Measurements from ENCODE around the gene PDS5A. TPM values are rescaled to one million over a fixed set of nuclear protein-coding genes. Genes with fewer than 3 reads are reported as not detected.

Gene PDS5A
- total RNA-seq, 1 experiment from 2014 or later = 86.4 TPM

DNA sequence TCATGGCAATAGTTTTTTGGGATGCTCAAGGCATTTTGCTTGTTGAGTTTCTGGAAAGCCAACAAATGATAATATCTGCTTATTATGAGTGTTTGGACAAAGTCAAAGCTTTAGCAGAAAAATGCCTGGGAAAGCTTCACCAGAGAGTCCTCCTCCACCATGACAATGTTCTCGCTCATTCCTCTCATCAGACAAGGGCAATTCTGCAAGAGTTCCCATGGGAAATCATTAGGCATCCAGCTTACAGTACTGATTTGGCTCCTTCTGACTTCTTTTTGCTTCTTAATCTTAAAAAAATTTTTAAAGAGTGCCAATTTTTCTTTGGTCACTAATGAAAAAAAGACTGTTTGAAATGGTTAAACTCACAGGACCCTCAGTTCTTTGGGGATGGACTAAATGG lies 143.4 kb downstream of the PDS5A start:
- H3K79me2 ChIP-seq (ENCODE audit: low read depth) = no peaks in the 10 kb centered on the region
- TF ChIP-seq, protein P1, sequence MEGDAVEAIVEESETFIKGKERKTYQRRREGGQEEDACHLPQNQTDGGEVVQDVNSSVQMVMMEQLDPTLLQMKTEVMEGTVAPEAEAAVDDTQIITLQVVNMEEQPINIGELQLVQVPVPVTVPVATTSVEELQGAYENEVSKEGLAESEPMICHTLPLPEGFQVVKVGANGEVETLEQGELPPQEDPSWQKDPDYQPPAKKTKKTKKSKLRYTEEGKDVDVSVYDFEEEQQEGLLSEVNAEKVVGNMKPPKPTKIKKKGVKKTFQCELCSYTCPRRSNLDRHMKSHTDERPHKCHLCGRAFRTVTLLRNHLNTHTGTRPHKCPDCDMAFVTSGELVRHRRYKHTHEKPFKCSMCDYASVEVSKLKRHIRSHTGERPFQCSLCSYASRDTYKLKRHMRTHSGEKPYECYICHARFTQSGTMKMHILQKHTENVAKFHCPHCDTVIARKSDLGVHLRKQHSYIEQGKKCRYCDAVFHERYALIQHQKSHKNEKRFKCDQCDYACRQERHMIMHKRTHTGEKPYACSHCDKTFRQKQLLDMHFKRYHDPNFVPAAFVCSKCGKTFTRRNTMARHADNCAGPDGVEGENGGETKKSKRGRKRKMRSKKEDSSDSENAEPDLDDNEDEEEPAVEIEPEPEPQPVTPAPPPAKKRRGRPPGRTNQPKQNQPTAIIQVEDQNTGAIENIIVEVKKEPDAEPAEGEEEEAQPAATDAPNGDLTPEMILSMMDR (conservative IDR thresholded peaks at IDR 0.05) = no peak
- TF ChIP-seq EZH2 (IDR thresholded peaks at IDR 0.05; ENCODE audit: low read depth) = no peak
- H3F3A ChIP-seq (ENCODE audit: insufficient read depth, low read depth) = no peaks in the 10 kb centered on the region
- no peaks in the 10 kb centered on the region for H3K9me3 ChIP-seq (ENCODE audit: insufficient read depth, low read depth)
- H3K4me1 ChIP-seq (replicated peaks; ENCODE audit: insufficient read depth) = no peaks in the 10 kb centered on the region
- no peak overlapping the region for H3K4me3 ChIP-seq
- H3K4me2 ChIP-seq = no peak overlapping the region
- no peaks in the 10 kb centered on the region for H3K36me3 ChIP-seq (ENCODE audit: low read depth)
- H3K27me3 ChIP-seq (ENCODE audit: insufficient read depth, low read depth) = no peaks in the 10 kb centered on the region
- intact Hi-C loops (cut with micrococcal nuclease; ENCODE audit: unreplicated experiment) = no loop called here
- BruUV-seq (replicated peaks) = no TSS peak
- CTCF ChIA-PET = interaction anchor here (0.6 kb wide), 1 partner anchor 64 kb away, joined by 3 read pairs; no protein-coding TSS in a partner anchor
- POLR2A ChIA-PET (ENCODE audit: unreplicated experiment) = interaction anchor here (0.6 kb wide), 1 partner anchor 382 kb away, joined by 4 read pairs; no protein-coding TSS in a partner anchor
- H3K27ac ChIP-seq = no peak overlapping the region
- H2AFZ ChIP-seq = no peak overlapping the region
- no peaks in the 10 kb centered on the region for H3K9me2 ChIP-seq (ENCODE audit: insufficient read depth)
- no peaks in the 10 kb centered on the region for H4K20me1 ChIP-seq (ENCODE audit: insufficient read depth)
- DNase-seq = no peak

DNA sequence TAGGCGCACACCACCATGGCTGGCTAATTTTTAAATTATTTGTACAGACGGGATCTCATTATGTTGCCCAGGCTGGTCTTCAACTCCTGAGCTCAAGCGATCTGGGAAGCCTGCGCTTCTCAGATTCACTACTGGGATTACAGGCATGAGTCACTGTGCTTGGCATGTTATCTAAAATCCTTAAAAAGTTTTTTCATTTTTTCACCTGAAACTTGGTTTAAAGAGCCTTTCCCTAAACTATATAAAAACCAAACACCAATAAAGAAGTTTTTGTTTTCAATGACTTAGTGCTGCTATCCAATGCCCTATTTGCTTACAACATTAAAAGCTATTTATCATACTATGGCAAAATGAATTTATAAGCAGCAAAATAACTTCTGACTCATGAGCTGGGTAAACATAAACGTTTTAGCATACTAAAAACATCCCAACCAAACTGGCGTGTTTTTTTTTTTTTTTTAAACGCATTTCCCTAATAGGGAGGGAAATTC lies 151.9 kb downstream of the PDS5A start:
- H3K4me3 ChIP-seq = no peak overlapping the region
- H3K4me1 ChIP-seq (replicated peaks; ENCODE audit: insufficient read depth) = no peaks in the 10 kb centered on the region
- no peak overlapping the region for H3K4me2 ChIP-seq
- H3F3A ChIP-seq (ENCODE audit: insufficient read depth, low read depth) = no peaks in the 10 kb centered on the region
- H3K9me2 ChIP-seq (ENCODE audit: insufficient read depth) = no peaks in the 10 kb centered on the region
- intact Hi-C loops (cut with micrococcal nuclease; ENCODE audit: unreplicated experiment) = no loop called here
- CTCF ChIA-PET = interaction anchor here (0.7 kb wide), 1 partner anchor 23 kb away, joined by 3 read pairs; no protein-coding TSS in a partner anchor
- no peaks in the 10 kb centered on the region for H3K79me2 ChIP-seq (ENCODE audit: low read depth)
- TF ChIP-seq, protein P1 (conservative IDR thresholded peaks at IDR 0.05) = no peak
- TF ChIP-seq EZH2 (IDR thresholded peaks at IDR 0.05; ENCODE audit: low read depth) = no peak
- H3K36me3 ChIP-seq (ENCODE audit: low read depth) = no peaks in the 10 kb centered on the region; the same call in 1 of the 2 replicates
- BruUV-seq (replicated peaks) = no TSS peak
- no peaks in the 10 kb centered on the region for H3K27me3 ChIP-seq (ENCODE audit: insufficient read depth, low read depth)
- no peaks in the 10 kb centered on the region for H3K9me3 ChIP-seq (ENCODE audit: insufficient read depth, low read depth)
- POLR2A ChIA-PET (ENCODE audit: unreplicated experiment) = interaction anchor here (0.5 kb wide), 1 partner anchor 281 kb away, joined by 6 read pairs; no protein-coding TSS in a partner anchor
- H3K27ac ChIP-seq = no peak overlapping the region
- no peak for DNase-seq
- no peak overlapping the region for H2AFZ ChIP-seq
- H4K20me1 ChIP-seq (ENCODE audit: insufficient read depth) = no peaks in the 10 kb centered on the region

- no peaks in the 10 kb centered on the region for H3K4me1 ChIP-seq (replicated peaks; ENCODE audit: insufficient read depth)
- ChIA-PET POLR2A (ENCODE audit: unreplicated experiment) (interaction anchor here (0.5 kb wide), 1 partner anchor 282 kb away, joined by 6 read pairs; no protein-coding TSS in a partner anchor), CTCF (no interaction called here)
- no peak overlapping the region for H3K27ac ChIP-seq
- H2AFZ ChIP-seq = no peak overlapping the region
- H3F3A ChIP-seq (ENCODE audit: insufficient read depth, low read depth) = no peaks in the 10 kb centered on the region
- no peaks in the 10 kb centered on the region for H3K9me2 ChIP-seq (ENCODE audit: insufficient read depth)
- no peak overlapping the region for H3K4me2 ChIP-seq
- intact Hi-C loops (cut with micrococcal nuclease; ENCODE audit: unreplicated experiment) = no loop called here
- DNase-seq = no peak
- H3K9me3 ChIP-seq (ENCODE audit: insufficient read depth, low read depth) = no peaks in the 10 kb centered on the region
- TF ChIP-seq, protein P1 (conservative IDR thresholded peaks at IDR 0.05) = no peak
- no peak for TF ChIP-seq EZH2 (IDR thresholded peaks at IDR 0.05; ENCODE audit: low read depth)
- H3K4me3 ChIP-seq = no peak overlapping the region
- H3K36me3 ChIP-seq (ENCODE audit: low read depth) = no peaks in the 10 kb centered on the region; the same call in 1 of the 2 replicates
- H3K27me3 ChIP-seq (ENCODE audit: insufficient read depth, low read depth) = no peaks in the 10 kb centered on the region
- no peaks in the 10 kb centered on the region for H4K20me1 ChIP-seq (ENCODE audit: insufficient read depth)
- H3K79me2 ChIP-seq (ENCODE audit: low read depth) = no peaks in the 10 kb centered on the region
- BruUV-seq (replicated peaks) = no TSS peak
Observed at GRCh38 chr4:39825090-39825489, 152.6 kb downstream of the PDS5A start.

All from PC-9 (cell line).